ENCODE data around the gene RARRES2. TPM values are rescaled to one million over a fixed set of nuclear protein-coding genes. Genes with fewer than 3 reads are reported as not detected.
A peak's percentile ranks its signal among the peaks of the same experiment; 100 is the strongest.

The RARRES2 gene
- total RNA-seq, 1 donor from 2014 or later: 35.5 TPM

GRCh38 chr7:150361807-150362621, 20.6 kb upstream of the RARRES2 start:
- DNase-seq: no peak

GRCh38 chr7:150361402-150361801, 20.0 kb upstream of the RARRES2 start:
- no peak for DNase-seq

GRCh38 chr7:150360363-150361058, 19.1 kb upstream of the RARRES2 start:
- DNase-seq: no peak

GRCh38 chr7:150359622-150360362, 18.4 kb upstream of the RARRES2 start:
- DNase-seq: no peak

- no peak for DNase-seq
Observed at GRCh38 chr7:150358988-150359621, 17.7 kb upstream of the RARRES2 start.

GRCh38 chr7:150358433-150358832, 17.0 kb upstream of the RARRES2 start:
- no peak for DNase-seq

- no peak for DNase-seq
Observed at GRCh38 chr7:150357771-150358427, 16.5 kb upstream of the RARRES2 start.

- no peak for DNase-seq
Observed at GRCh38 chr7:150357270-150357669, 15.8 kb upstream of the RARRES2 start.

- peak; percentile 66 for DNase-seq
Observed at GRCh38 chr7:150356265-150356897, 15.0 kb upstream of the RARRES2 start.

- no peak for DNase-seq
Observed at GRCh38 chr7:150355666-150356059, 14.2 kb upstream of the RARRES2 start.

- no peak for DNase-seq
Observed at GRCh38 chr7:150351587-150352194, 10.3 kb upstream of the RARRES2 start.

- no peak for DNase-seq
Observed at GRCh38 chr7:150346922-150347321, 5.5 kb upstream of the RARRES2 start.

- no peak for DNase-seq
Observed at GRCh38 chr7:150345012-150345411, 3.6 kb upstream of the RARRES2 start.

GRCh38 chr7:150344299-150344698, 2.9 kb upstream of the RARRES2 start:
- DNase-seq: no peak

GRCh38 chr7:150343225-150343624, 1.8 kb upstream of the RARRES2 start:
- no peak for DNase-seq

- DNase-seq: no peak
Observed at GRCh38 chr7:150342121-150342408, 636 bp upstream of the RARRES2 start.

- DNase-seq: no peak
Observed at GRCh38 chr7:150340875-150341262, 560 bp downstream of the RARRES2 start.

GRCh38 chr7:150340024-150340749, 1.2 kb downstream of the RARRES2 start:
- DNase-seq: peak; percentile 78

- DNase-seq: no peak
Observed at GRCh38 chr7:150339409-150339809, 2.0 kb downstream of the RARRES2 start.

GRCh38 chr7:150338166-150338829, 3.1 kb downstream of the RARRES2 start:
- DNase-seq: no peak
